Fibroblast of pulmonary artery (primary cell): ENCODE data around the gene NSFL1C.

Source experiments
- DNase-seq: peaks from one replicate; pipeline ENCODE4 v3.0.0-alpha.2; 2010; ENCODE audit warnings: low read depth
- H3K4me3 ChIP-seq: replicated peaks from 2 replicates; pipeline ENCODE4 v1.5.1; 2011; ENCODE audit warnings: low read depth, mild to moderate bottlenecking, control low read depth, low read length, moderate library complexity
- TF ChIP-seq, protein P1 (sequence below): IDR thresholded peaks from 2 replicates; pipeline ENCODE4 v1.5.1; 2011; ENCODE audit warnings: mild to moderate bottlenecking, control low read depth, low read length, inconsistent platforms; ENCODE audit errors: missing control alignments

NSFL1C gene

GRCh38 chr20:1462001-1462400, 4.6 kb downstream of the NSFL1C start:
- TF ChIP-seq, protein P1, sequence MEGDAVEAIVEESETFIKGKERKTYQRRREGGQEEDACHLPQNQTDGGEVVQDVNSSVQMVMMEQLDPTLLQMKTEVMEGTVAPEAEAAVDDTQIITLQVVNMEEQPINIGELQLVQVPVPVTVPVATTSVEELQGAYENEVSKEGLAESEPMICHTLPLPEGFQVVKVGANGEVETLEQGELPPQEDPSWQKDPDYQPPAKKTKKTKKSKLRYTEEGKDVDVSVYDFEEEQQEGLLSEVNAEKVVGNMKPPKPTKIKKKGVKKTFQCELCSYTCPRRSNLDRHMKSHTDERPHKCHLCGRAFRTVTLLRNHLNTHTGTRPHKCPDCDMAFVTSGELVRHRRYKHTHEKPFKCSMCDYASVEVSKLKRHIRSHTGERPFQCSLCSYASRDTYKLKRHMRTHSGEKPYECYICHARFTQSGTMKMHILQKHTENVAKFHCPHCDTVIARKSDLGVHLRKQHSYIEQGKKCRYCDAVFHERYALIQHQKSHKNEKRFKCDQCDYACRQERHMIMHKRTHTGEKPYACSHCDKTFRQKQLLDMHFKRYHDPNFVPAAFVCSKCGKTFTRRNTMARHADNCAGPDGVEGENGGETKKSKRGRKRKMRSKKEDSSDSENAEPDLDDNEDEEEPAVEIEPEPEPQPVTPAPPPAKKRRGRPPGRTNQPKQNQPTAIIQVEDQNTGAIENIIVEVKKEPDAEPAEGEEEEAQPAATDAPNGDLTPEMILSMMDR: no peak
- DNase-seq: no peak
- H3K4me3 ChIP-seq: no peak overlapping the region

GRCh38 chr20:1460275-1460674, 6.4 kb downstream of the NSFL1C start:
- TF ChIP-seq, protein P1: no peak
- DNase-seq: no peak
- no peak overlapping the region for H3K4me3 ChIP-seq

- DNase-seq: no peak
- no peak overlapping the region for H3K4me3 ChIP-seq
- TF ChIP-seq, protein P1: no peak
These were observed 8.7 kb downstream of the NSFL1C start for GRCh38 chr20:1457992-1458391.

DNA sequence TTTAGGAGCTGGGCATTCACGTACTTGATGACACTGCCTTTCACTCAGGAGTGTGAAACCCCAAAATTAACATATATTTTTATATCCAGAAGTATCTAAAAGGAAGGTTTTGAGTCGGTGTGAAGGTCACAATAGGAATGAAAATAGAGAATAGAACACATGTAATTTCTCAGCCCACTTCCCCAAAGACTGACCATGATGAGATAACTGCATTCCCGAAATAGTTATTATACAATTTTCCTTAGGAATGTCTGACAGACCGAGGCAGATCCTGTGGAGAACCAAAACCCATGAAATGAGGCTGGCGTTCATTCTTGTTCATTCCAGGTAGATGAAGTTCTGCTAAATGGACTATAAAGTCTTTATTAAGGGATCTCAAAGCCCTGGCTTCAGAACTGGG, 10.3 kb downstream of the NSFL1C start:
- TF ChIP-seq, protein P1: no peak
- peak; percentile 67 for DNase-seq
- H3K4me3 ChIP-seq: no peak overlapping the region

DNA sequence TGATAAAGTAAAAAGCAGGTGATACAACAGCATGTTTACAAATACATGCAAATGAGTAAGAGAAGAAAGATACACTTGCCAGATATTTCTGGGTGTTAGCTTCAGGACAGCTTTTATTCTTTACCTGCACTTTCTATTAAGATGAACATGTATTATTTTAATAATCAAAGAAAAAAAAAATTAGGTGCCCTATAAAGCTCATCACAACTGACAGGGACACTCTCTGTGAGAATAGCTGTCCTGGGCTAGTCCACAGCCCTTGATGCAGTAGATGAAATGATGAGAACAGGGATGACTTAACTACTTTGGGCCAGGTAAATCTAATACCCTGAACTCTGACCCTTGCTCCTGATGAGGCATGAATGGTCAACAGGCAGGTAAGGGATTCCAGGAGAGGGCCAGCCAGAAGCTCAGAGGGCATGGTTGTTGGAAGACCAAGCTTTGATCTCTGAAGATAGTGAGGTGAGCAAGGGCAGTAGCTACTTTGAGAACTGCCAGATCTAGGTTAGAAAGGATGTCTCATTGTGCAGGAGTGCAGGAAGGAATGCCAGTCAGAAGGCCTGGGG, 15.6 kb downstream of the NSFL1C start:
- TF ChIP-seq, protein P1: no peak
- no peak overlapping the region for H3K4me3 ChIP-seq

DNA sequence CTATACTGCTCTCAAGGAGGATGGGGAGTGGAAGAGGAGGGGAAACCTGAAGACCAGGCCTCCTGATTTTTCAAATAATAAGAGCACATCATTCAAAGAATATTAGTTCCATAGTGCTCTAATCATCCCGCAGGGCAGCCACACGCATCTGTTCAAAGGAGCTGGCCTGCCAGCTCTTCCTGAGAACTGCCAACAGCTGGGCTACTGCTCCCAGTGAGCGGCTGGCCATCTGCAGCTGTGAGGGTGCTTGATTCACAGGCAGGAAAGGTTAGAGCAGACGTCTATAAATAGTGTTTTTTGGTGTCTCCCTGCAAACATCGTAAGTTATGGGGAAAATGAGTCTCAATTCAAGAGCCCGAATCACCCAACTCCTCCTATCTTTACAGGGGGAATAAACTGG, 17.3 kb downstream of the NSFL1C start:
- DNase-seq: no peak
- no peak overlapping the region for H3K4me3 ChIP-seq
- TF ChIP-seq, protein P1: no peak

More for the DNA sequence above, 15.6 kb downstream of the NSFL1C start:
- no peak for DNase-seq

DNA sequence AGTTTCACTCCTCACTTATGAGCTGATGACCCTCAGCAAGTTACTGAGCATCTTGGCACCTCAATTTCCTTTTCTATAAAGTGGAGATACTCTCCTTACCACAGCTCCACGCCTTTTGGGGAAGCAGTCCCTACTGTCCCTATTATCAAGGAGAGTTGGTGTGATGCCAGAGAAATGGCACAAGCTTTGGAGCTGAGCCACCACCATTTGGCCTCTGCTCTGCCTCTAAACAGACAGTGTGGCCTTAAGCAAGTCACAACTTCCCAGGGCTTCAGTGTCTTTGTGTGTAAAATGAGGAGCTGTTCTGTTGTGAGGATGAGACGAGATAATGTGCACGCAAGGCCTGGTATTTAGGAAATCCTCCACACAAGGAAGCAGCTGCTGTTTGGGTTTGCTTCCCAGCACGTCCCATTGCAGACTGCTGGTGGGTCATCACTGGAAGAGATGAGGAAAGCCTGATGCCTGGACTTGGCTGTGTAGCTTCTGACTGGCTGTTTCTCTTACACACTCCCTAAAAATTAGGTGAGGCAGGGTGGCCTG, 18.5 kb downstream of the NSFL1C start:
- H3K4me3 ChIP-seq: no peak overlapping the region
- TF ChIP-seq, protein P1: no peak
- DNase-seq: no peak
